Activated CD8-positive, alpha-beta memory T cell treated with anti-CD3 and anti-CD28 coated beads, Interleukin-2, amount 50 U/mL, for 24 hours (primary cell): ENCODE data around the gene FNDC7.
"Not testable (repeated sequence)": the region's sequence is repeated elsewhere in the genome, so short reads cannot be mapped to it uniquely, and the experiment has no call there.

ENCODE experiments used
- DNase-seq: peaks from one replicate; pipeline ENCODE4 v3.0.0-alpha.2; 2020; ENCODE audit errors: extremely low read depth

FNDC7 gene

DNA sequence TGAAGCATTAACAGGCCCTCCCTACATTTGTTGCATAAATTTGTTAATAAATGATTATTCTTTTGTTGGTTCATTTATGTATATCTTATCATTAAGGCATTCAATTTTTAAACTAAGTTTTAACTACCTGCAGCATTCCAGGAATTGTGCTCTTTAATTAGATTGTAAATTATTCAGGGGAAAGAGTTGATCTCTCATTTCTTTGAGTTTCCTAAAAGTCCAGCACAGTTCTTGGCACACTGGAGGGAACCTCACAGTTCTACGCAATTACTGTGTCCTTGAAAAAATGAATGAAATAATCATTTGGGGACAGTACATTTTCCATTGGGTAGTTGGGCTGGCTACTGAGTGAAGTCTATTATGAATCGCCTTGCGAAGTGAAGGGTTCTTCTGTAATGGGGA is 33.3 kb downstream of the FNDC7 start:
- no peak for DNase-seq

DNA sequence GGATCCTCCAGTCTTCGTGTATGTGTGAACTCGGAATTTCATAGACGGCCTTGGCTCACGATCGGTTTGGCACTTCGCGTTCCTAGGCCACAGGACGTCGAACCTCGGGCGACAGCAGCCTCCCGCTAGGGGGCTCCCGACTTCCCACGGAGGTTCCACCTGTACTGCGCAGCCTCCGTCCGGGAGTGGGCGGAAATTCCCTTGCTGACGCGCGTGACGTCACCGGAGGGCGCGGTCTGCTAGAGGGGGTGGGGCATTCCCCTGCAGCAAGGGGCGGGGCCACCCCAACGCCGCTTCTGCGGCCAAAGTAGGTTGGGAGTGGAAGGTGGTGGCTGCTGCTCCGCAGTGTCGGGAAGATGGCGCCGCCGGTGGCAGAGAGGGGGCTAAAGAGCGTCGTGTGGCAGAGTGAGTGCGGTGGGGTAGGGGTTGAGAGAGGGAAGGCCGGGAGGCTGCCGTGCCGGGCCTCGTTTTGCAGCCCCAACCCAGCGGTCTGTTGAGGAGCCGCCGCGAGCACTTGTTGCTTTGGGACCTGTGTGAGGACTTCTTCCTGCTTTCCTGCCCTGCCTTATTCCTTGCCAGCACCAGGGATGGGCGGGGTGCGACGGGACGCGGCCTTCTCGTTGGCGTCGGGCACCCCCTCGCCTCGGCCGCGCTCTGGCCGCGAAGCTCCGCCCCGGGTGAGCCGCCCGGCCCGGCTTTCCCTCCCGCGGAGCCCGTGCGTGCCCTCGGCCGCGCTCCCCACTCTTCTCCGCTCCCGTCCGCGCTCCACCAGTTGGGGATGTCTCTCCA is 33.9 kb downstream of the FNDC7 start, which contains the start of gene STXBP3:
STXBP3 (plus strand) TSS at position 293 of the 789 bp plus-strand sequence; CDS start at position 357, 64 bp downstream.
- DNase-seq = peak; percentile 100

DNA sequence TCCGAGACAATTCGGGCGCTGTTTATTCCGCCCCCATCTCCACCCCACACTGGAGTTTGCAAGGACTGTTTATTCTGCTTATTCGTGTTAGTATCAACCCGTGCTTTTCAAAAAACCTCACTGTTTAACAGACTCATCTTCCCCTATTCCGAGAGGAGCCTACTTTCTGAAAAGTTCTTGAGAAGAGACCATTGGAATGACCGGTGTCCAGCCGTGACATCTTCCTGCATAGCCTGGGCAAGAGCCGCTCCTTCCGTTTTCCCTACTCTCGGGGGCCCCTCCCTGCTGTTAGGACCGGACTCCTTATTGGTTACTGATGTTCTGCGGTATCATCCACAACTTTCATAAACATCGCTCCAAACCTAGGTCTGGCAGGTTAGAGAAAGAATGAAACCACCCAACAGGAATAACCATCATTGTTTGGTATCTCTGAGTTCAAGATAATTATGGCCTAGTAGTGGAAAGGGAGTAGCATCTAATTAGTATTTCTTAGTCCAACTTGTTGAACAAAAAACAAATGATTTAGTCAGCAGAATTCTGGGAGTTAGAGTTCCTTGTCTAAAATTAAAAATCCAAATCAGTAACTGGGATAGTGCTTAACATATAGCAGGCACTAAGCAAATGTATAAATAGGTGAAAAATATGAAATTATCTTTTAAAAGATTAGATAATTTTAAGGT is 34.6 kb downstream of the FNDC7 start:
- no peak for DNase-seq

DNA sequence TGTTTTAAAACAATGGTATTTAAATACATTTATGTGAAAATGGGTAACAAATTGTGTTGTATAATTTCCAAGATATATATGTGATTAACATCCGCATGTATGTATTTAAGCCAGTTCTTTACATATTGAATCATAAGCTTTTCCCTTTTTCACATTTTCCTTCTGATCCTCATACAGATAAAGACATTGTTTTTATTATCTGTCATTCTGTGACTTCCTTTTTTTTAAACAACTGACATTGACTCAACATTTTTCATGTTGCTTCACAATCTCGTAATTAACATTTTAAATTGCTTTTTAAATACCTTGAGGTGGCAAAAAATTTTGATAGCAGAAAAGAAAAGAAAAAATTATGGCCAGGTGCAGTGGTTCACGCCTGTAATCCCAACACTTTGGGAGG is 35.2 kb downstream of the FNDC7 start:
- no peak for DNase-seq

DNA sequence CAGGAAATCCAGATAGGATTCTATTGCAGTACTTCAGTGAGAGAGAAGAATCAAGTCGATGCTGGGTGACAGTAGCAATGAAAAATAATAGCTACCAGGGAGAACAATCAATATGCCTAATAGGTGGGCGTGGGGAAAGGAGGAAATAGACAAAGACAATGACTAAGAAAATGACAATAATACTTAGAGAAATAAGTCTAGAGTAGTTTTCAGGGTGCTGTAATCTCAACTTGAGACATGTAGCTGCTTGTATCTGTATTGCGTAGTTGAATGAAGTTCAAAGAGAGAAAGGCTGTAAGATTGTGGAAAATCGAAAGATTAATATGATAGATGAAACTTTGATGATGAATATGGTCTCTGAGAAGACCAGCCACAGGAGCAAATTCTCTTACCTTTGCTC is 36.4 kb downstream of the FNDC7 start:
- no peak for DNase-seq

DNA sequence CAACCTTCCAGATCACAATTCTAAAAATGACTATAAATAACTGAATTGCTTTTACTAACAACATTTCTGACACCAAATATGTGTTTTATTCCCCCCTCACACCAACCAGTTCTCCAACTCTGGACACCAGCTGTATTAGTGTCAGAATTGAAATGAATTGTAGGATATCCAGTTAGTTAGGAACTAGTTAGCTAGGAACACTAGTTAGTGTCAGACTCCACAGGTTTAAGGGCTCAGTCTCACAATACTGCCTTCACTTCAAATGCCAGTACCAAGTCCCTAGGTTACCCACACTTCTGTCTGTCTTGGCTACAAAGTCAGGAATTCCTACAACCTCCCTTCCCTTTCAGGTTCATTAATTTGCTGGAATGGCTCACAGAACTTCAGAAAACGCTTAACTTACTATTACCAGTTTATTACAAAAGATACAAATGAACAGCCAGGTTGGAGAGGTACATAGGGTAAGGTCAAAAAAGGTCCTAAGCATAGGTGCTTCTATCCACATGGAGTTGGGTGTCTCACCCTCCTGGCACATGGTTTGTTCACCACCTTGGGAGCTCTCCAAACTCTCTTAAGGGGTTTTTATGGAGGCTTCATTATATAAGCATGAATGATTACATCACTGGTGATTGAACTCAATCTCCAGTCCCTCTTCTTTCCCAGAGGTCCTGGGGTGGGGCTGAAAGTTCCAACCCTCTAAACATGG is 37.9 kb downstream of the FNDC7 start:
- no peak for DNase-seq

DNA sequence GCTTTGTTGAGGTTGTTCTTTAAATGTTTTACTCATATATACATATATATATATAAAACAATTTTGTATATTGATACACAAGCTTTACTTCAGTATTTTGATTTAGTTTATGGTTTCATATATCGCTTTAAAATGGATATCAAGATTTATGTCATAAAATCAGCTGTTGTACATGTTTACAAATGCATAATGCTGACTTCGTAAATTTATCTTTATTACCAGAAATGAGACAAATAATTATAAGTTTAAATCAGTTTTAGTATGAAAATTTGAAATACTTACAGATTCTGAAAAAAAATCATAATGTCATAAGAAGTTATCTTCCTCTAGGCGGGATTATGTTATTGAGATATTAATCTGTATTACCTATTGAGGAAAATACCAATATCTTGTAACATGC is 40.7 kb downstream of the FNDC7 start:
- no peak for DNase-seq

DNA sequence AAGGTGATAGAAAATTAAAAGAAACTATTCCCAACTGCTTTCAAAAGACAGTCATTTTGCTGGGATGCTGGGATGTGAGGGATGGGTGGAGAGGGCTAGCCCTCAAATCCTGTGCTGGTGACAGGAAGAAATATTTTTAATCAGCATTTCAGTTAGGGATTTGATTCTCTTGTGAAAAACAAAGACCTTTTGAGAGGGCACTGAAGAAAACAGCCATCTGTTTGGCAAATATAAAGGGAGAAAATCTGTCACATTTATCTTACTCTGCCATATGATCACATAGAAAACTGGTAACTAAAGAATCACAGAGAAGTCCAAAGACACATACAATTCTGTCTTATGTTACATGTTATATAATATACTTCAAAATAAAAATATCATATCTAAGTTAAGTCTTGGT is 46.1 kb downstream of the FNDC7 start:
- DNase-seq = no peak

DNA sequence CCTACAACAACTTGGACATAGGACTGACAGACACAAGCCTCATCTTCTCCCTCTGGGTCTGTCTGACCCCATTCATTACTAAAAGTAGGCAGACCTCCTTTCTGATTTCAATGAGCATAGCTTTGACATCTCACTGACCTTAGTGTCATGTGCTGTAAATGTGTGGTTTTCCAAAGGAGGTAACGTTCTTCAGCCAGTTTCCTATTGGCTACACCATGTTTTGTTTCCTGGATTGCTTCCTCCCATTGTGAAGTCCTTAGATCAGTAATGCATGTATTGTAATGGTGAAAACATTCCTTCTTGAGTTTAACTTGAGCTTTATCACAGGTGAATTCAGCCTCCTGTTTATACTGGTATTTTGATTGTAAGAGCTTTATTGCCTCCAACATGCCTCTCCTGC is 54.4 kb downstream of the FNDC7 start:
- DNase-seq = no peak

DNA sequence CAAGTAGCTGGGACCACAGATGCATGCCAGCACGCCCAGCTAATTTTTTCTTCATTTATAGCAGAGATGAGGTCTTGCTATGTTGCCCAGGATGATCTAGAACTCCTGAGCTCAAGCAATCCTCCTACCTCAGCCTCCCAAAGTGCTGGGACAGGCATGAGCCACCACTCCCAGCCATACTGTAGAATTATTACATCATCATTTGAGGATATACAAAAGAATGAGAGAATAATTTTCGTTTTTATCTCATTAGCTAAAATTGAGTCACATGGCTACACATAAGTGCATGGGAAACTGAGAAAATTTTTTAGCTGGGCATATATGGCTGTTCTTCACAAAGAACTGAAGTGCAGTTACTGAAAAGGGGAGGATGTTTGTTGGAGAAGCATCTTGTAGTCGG is 55.0 kb downstream of the FNDC7 start:
- DNase-seq = no peak

DNA sequence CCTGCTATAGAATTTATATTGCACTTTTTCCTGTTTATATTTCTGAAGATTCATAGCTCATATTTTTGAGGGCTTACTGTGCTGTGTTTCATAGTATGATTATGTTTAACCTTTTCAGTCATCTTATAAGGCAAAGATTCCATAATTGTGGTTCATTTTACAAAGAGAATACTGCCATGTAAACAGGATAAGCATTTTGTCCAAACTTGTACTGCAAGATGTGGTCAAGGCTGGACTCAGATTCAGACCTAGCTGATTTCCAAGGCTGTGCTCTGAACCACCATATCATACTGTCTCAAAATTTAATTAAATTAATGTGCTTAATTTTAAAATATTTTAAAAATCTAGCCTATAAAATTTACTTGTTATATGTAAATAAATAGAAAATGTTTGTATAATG is 65.1 kb downstream of the FNDC7 start:
- DNase-seq = no peak

DNA sequence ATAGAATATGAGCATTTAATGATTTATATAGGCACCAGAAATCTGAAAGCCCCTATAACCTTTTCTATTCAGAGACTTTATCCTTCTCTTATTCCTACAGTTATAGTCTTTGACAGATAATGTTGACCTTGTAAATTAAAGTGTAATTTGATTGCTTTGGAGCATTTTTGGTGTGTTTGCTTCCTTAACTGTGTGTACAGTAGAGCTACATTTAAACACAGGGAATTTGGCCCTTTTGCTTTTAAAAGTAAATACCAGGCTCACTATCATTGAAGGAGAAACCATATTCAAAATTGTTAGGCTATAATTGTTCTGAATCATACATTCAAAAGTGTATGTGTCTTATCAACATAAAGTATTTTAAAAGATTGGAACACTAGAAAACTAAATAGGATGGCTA is 66.7 kb downstream of the FNDC7 start:
- no peak for DNase-seq

DNA sequence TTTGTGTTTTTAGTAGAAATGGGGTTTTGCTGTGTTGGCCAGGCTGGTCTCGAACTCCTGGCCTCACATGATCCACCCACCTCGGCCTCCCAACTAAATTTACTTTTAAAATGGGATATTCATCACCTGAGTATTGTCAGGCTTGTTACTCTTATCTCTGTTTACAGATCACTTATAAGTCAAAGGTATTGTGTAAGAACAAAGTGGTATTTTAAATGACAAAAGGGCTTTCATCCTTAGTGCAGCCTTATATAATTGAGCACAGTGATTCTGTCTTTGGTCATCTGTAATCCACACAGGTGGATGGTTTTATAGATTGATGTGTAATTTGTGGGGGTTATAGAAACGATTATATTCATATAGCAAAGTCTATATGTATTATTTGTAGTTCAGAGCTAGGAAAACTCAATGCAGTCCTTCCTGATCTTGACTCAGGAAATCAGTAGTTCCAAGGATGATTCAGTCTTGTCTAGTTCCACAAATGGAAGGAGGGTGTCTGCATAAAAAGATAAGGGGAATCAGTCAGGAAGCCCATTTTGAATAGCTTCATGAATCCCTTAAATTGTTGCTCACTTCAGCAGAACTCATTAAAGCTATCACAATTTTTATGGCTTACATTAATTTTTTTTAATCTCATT is 68.3 kb downstream of the FNDC7 start:
- no peak for DNase-seq

DNA sequence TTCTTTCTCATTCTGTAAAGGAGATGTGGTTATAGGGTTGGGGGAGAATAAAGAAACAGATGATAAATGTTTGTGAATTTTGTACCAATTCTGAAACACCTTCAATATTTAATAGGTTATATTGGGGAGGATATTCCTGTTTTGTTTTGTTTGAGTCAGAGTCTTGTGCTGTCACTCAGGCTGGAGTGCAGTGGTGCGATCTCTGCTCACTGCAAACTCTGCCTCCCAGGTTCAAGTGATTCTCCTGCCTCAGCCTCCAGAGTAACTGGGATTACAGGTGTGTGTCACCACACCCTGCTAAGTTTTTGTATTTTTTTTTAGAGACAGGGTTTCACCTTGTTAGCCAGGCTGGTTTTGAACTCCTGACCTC is 68.9 kb downstream of the FNDC7 start:
- DNase-seq = not testable (repeated sequence)

DNA sequence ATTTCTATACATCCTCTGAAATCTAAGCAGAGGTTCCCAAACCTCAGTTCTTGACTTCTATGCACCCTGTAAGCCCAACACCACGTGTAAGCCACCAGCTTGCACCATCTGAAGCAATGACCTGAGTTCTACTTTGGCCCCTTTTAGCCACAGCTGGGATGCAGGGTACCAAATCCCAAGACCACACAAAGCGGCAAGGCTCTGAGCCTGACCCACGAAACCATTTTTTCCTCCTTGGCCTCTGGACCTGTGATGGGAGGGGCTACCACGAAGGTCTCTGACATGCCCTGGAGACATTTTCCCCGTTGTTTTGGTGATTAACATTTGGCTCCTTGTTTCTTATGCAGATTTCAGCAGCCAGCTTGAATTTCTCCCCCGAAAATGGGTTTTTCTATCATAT is 72.6 kb downstream of the FNDC7 start:
- DNase-seq = no peak

DNA sequence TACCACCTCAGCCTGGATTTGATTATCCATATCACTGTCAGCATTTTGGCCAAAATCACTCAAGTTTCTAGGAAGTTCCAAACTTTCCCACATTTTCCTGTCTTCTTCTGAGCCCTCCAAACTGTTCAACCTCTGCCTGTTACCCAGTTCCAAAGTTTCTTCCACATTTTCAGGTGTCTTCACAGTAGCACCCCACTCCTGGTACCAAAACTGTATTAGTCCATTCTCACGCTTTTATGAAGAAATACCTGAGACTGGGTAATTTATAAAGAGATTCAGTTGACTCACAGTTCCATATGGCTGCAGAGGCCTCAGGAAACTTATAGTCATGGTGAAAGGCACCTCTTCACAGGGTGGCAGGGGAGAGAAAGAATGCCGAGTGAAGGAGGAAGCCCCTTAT is 73.2 kb downstream of the FNDC7 start:
- no peak for DNase-seq

DNA sequence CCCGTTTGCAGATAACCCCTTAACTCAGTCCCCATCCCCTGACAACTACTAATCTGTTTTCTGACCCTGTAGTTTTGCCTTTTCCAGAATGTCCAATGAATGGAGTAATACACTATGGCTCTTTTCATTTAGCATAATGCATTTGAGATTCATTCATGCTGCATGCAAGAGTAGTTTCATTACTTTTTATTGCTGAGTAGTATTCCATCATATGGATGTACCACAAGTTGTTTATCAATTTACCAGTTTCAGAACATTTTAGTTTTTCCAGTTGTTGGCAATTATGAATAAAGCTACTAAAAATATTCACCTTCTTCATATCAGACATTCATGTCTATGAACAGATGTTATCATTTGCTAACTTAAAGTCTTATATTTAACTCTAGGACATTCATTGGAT is 79.1 kb downstream of the FNDC7 start:
- no peak for DNase-seq
